Measurements from ENCODE around the gene FGF6.

- TF ChIP-seq POLR2AphosphoS5 (IDR thresholded peaks at IDR 0.05; ENCODE audit: borderline replicate concordance, low read depth, low read length) = no peak
- TF ChIP-seq EZH2 (IDR thresholded peaks at IDR 0.05) = no peak
Observed at GRCh38 chr12:4433745-4434058, 11.9 kb downstream of the FGF6 start.
